ENCODE data around the gene TASOR.

GRCh38 chr3:56693750-56694149 lies 10.7 kb upstream of the TASOR start:
- TF ChIP-seq CTCF (IDR thresholded peaks at IDR 0.05; ENCODE audit: insufficient read depth, low read length, poor library complexity, severe bottlenecking): no peak
- no peak for TF ChIP-seq EZH2phosphoT487 (conservative IDR thresholded peaks at IDR 0.05; ENCODE audit: low read length)
